Measurements from ENCODE around the gene MCU.
A peak's percentile ranks its signal among the peaks of the same experiment; 100 is the strongest.

Gene MCU

GRCh38 chr10:72846238-72846637 lies 154.3 kb downstream of the MCU start:
- no peak for DNase-seq (ENCODE audit: low spot score)

DNA sequence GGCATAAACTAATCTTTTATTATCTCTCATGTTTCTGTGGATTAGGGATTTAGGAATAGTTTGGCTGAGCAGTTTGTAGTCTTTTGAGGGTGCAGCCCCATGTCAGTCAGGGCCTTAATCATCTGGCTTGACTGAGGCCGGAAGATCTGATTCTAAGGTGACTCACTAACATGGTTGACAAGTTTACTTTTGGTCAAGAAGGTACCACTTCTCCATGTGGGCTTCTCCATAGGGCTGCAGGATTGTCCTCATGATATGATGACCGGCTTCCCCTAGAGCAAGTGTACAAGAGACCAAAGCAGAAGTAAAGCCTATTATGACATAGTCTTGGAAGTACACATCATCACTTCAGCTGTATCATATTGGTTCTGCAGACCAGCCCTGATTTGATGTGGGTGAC lies 155.7 kb downstream of the MCU start:
- DNase-seq (ENCODE audit: low spot score) = no peak

DNA sequence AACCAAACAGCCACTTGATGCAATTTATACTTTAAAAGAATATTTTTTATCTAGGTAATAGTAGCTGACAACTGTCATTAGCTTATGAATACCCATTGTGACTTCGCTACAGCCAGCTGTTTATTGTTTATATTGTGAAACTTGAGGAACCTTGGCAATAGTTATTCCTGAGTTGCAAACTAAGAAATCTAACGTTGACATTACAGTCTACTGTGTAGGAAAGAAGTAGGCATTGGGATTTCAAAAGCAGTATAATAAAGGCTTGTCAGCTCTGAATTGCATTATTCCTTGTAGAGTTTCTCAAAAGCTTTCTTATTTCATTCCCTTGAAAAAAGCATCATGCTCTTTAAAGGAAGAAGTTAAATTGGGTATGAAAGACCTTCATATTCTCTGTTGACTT lies 158.9 kb downstream of the MCU start:
- DNase-seq (ENCODE audit: low spot score) = no peak

DNA sequence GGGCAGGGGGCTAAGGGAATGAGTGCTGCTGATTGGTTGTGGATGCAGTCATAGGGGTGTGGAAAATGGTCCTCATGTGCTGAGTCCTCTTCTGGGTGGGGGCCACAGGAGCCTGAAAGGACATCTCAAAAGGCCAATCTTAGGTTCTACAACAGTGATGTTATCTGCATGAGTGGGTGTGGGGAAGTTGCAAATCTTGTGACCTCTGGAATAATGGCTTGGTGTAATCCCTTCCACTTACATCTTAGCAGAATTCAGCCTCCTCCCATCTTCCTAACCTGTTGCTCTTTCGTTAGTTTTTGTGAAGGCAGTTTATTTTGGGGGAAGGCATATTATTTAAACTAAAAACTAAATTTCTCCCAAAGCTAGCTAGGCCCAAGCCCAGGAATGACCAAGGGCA lies 159.6 kb downstream of the MCU start:
- no peak for DNase-seq (ENCODE audit: low spot score)

DNA sequence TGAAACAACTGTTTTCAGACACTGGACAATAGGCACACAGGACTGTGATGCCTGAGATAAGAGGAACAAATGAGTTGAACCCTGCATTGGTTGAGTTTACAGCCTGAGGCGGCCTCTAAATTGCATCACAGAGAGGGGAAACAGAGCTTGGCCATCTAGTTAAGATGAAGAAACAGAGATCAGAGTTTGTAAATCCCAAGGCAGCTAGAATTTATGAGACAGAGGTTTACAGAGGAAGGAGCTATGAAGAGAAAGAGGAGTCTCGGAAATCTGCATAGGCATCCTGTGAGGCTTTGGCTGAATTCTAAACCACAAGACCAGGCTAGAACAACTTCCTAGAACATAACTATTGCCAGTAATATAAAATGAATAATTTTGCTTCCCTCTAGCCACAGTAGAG lies 160.6 kb downstream of the MCU start:
- DNase-seq (ENCODE audit: low spot score) = no peak

- no peak for DNase-seq (ENCODE audit: low spot score)
Observed at GRCh38 chr10:72855129-72855528, 163.2 kb downstream of the MCU start.

DNA sequence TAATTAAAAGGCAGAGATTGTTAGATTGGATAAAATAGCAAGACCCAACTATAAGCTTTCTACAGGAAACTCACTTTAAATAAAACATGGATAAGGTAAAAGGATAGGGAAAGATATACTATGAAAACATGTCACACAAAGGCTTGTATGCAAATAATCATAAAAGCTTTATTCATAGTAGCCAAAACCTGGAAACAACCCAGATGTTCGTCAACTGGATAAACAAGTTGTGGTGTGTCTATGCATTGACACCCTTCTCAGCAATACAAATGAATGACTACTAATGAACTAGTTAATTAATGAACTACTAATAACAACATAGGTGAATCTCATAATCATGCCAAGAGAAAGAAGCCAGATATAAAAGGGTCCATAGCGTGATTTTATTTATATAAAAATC lies 163.8 kb downstream of the MCU start:
- no peak for DNase-seq (ENCODE audit: low spot score)

DNA sequence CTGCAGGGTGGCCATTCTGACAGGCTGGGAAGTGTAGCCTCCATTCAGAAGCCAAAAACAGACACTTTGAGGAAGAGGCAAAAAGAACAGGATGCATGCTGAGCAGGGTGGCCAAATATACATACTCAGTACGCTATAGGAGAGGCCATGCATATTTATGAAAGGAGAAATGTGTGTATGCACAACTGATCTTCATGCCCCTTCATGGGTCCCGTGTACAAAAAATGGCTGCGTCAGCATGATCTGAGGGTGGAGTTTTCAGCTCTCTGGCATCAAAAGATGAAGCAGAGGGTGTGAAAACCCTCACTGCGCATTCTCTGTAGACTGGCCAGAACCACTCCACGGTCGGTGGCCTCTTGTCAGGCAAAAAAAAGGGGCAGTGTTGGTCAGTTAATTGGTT lies 166.1 kb downstream of the MCU start:
- DNase-seq (ENCODE audit: low spot score) = no peak

- no peak for DNase-seq (ENCODE audit: low spot score)
Observed at GRCh38 chr10:72862957-72863356, 171.0 kb downstream of the MCU start.

- peak; percentile 6 for DNase-seq (ENCODE audit: low spot score)
Observed at GRCh38 chr10:72875250-72876055, 183.5 kb downstream of the MCU start.

DNA sequence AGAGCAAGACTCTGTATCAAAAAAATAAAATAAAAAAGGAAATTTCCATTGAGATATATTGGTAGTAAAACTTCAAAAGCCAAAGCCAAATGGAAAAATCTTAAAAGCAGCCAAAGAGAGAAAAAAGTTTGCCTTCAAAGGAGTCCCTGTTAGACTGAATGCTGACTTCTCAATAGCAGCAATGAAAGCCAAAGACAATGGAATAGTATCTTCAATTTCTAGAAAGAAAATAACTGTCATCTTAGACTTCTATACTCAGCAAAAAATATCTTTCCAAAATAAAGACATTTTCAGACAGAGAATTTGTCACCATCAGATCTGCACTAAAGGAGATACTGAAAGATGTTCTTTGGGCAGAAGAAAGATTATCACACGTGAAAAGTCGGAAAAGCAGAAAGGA lies 187.3 kb downstream of the MCU start:
- DNase-seq (ENCODE audit: low spot score) = no peak

DNA sequence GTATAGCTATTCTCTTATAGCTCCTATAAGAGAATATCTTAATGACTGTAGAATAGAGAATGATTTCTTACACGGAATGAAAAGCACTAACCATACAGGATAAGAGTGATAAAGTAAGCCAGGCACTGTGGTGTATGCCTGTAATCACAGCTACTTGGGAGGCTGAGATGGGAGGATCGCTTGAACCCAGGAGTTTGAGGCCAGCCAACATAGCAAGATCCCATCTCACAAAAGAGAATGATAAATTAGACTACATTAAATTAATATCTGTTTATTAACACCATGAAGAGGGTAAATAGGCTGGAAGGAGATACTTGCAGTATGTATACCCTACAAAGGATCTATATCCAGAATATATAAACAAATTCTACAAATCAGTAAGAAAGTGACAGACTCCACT lies 189.3 kb downstream of the MCU start:
- DNase-seq (ENCODE audit: low spot score) = no peak

- no peak for DNase-seq (ENCODE audit: low spot score)
Observed at GRCh38 chr10:72883861-72884260, 191.9 kb downstream of the MCU start.

DNA sequence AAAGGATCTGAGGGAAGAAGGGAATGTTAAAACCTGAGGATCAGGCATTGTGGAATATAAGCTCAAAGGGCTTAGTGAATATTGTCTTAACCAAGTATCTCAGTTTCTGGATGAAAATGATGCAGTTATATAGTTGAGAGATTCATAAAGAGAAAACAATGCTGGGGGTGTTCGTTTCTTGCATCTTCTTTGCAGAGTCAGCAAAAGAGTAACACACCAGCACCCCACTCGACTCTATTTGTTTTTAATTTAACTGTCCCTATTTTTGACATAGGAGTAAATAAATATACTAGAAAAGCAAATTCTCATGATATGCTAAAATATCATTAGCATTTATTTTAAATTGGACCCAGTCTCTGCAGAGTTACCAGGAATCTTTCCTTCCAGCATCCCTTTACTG lies 194.0 kb downstream of the MCU start:
- DNase-seq (ENCODE audit: low spot score) = no peak

DNA sequence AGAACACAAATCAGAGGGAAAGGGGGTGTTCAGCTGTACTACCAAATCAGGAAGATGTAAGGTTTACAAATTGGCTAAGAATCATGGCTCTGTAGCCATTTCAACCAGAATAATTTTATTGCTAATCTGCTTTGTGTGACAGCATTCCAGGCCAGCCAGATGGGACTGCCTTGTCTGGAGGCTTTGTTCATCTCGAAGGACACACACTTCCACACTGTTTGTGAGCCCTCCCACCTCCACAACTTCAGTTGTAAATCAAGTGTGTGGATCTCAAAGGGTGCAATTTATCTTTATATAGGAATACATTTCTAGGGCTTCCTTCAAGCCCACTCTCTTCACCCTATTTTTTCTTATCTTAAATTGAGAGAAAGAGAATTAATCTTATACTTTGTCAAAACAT lies 194.7 kb downstream of the MCU start:
- DNase-seq (ENCODE audit: low spot score) = no peak

GRCh38 chr10:72887043-72887442 lies 195.1 kb downstream of the MCU start:
- no peak for DNase-seq (ENCODE audit: low spot score)

GRCh38 chr10:72888151-72888638 lies 196.3 kb downstream of the MCU start:
- no peak for DNase-seq (ENCODE audit: low spot score)

GRCh38 chr10:72889391-72889831 lies 197.5 kb downstream of the MCU start:
- DNase-seq (ENCODE audit: low spot score) = no peak

GRCh38 chr10:72890086-72890485 lies 198.1 kb downstream of the MCU start:
- no peak for DNase-seq (ENCODE audit: low spot score)

- DNase-seq (ENCODE audit: low spot score) = no peak
Observed at GRCh38 chr10:72893136-72893798, 201.3 kb downstream of the MCU start, which contains the start of gene OIT3. Gene OIT3, plus strand, starts transcription at chr10:72893739. Its CDS starts 60 bp downstream, at chr10:72893799.

DNA sequence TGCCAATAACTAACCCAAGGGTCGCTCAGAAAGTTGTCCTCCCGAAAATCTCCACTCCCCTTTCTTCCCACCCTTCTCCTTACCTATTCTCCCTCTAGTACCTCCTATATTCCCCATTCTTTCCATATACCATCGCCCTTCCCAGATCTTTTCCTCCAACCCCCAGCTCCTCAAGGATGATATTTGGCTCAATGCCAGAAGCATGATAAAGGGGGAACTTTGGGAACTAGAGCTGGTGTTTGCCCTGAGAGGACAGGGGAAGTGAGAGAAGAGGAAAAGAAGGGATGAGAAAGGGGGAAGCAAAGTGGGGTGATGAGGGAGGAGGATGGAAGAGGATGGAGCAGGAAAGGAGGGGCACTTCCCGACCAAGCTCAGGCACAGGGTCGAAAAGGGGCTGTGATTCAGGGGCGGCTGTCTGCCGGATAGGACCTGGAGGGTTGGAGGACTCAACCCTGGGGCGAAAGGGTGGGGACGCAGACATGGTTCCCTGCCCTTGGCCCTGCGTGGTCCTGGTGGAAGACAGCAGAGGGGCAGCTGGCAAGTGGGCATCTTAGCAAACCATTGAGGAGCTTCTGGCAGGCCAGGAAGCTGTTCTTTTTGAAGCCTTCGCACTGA lies 203.4 kb downstream of the MCU start:
- DNase-seq (ENCODE audit: low spot score) = no peak

- no peak for DNase-seq (ENCODE audit: low spot score)
Observed at GRCh38 chr10:72898616-72899015, 206.7 kb downstream of the MCU start.

GRCh38 chr10:72899545-72899944 lies 207.6 kb downstream of the MCU start:
- no peak for DNase-seq (ENCODE audit: low spot score)

All from CD4-positive, alpha-beta T cell treated with Interleukin-6 at 100 ng/mL for 8 hours (primary cell).